Muscle layer of colon (tissue), 2 donors: ENCODE results near the gene ETNK1.

Source experiments
- H3K27ac ChIP-seq: one replicate; pipeline ENCODE4 v1.7.0; 2013; ENCODE audit warnings: low read depth, mild to moderate bottlenecking, low read length, moderate library complexity
- H3K27me3 ChIP-seq, 2 donors: one replicate each; pipeline ENCODE4 v1.7.0; 2013; ENCODE audit warnings: low read length in 2 of 2, mild to moderate bottlenecking in 2 of 2; ENCODE audit not compliant: insufficient read depth in 2 of 2, control insufficient read depth in 1 of 2
- H3K36me3 ChIP-seq: one replicate; pipeline ENCODE4 v1.7.0; 2013; ENCODE audit warnings: mild to moderate bottlenecking, low read length; ENCODE audit not compliant: insufficient read depth
- H3K4me1 ChIP-seq: one replicate; pipeline ENCODE4 v1.7.0; 2013; ENCODE audit warnings: mild to moderate bottlenecking, low read length; ENCODE audit not compliant: insufficient read depth
- H3K4me3 ChIP-seq, 2 donors: one replicate each; pipeline ENCODE4 v1.7.0; 2013; ENCODE audit warnings: low read length in 2 of 2, low read depth in 1 of 2, mild to moderate bottlenecking in 1 of 2, moderate library complexity in 1 of 2
- H3K9ac ChIP-seq: one replicate; pipeline ENCODE4 v1.7.0; 2013; ENCODE audit warnings: low read length
- H3K9me3 ChIP-seq: one replicate; pipeline ENCODE4 v1.7.0; 2013; ENCODE audit warnings: mild to moderate bottlenecking, low read length
- donor health status: abdominal sarcoma.
- donor health status: Adenocarcinoma of cecum.

The ETNK1 gene

GRCh38 chr12:22722779-22723178, 97.8 kb downstream of the ETNK1 start:
- no peak overlapping the region for H3K9ac ChIP-seq
- no peaks in the 10 kb centered on the region for H3K36me3 ChIP-seq
- no peak overlapping the region for H3K27ac ChIP-seq
- no peaks in the 10 kb centered on the region for H3K9me3 ChIP-seq
- no peaks in the 10 kb centered on the region for H3K4me1 ChIP-seq
- H3K27me3 ChIP-seq, result no peaks in the 10 kb centered on the region
- H3K4me3 ChIP-seq, result no peak overlapping the region

DNA sequence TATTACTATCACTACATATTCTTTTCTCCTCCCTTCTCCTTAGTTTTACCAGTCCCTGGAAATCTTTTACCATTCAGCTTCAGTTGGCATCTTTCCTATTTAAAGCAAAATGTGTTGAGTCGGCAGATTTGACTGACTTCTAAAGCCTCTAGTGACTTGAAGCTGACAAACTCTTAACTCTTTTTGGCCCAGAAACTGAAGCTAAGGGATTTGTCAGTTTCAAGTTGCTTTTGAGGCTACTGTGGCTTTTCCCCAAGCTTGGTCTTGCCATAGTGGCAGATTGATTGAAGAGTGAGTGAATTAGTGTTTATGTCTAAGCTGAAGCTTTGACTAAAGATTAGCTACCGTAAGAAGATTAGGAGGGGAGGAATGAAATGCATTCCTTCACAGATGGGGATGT, 104.0 kb downstream of the ETNK1 start:
- H3K4me3 ChIP-seq, result no peak overlapping the region
- H3K36me3 ChIP-seq, result no peaks in the 10 kb centered on the region
- no peak overlapping the region for H3K9ac ChIP-seq
- H3K27me3 ChIP-seq, result no peaks in the 10 kb centered on the region
- H3K27ac ChIP-seq, result no peak overlapping the region
- no peaks in the 10 kb centered on the region for H3K9me3 ChIP-seq
- no peaks in the 10 kb centered on the region for H3K4me1 ChIP-seq

DNA sequence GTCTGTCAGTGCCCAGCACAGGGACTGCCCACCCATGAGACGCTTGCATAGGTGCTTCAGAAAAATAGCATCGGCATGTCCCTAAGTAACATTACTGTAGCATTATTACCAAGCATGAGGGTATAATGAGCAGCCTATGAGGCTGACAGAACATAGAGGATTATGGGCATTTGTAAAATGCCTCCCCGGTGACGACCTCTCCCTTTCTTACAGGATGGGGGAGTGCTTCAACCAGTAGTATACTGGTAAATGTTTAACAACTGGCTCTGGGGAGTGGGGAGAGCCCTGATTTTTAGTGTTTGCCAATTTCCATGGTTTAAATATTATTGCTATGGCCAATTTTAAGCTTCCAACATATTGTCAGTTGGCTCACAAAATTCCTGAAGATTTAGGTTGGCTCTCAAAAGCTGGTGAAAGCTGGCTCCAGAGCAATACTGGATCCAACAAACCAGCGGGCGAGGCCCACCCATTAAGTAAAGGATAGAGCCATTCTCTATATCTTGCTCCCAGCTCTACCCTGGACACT, 104.5 kb downstream of the ETNK1 start:
- no peak overlapping the region for H3K9ac ChIP-seq
- no peaks in the 10 kb centered on the region for H3K9me3 ChIP-seq
- no peaks in the 10 kb centered on the region for H3K36me3 ChIP-seq
- H3K4me1 ChIP-seq, result no peaks in the 10 kb centered on the region
- no peaks in the 10 kb centered on the region for H3K27me3 ChIP-seq
- H3K4me3 ChIP-seq, result no peak overlapping the region
- H3K27ac ChIP-seq, result no peak overlapping the region

DNA sequence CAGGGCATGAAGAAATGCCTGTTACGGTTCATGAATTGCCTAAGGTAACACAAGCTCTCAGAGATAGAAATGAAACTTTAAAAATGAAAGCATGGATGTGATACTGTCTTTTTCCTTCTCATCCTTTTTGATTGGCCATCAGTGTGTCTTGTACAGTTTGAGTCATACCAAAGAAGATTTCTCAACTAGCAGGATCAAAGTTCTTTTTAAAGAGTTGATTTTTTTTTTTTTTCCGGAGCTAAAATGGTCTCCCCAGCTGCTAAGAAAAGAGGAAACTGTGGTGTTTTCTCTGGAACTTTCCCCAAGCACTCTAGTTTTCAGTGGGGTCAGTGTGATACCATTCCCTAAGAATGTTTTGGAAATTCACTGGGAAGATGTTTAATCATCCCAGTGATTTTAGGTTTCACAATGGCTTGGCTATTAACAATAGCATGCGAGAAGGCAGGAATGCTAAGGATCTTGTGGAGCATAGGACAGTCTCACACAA, 105.0 kb downstream of the ETNK1 start:
- no peaks in the 10 kb centered on the region for H3K9me3 ChIP-seq
- H3K27ac ChIP-seq, result no peak overlapping the region

GRCh38 chr12:22731236-22731635, 106.3 kb downstream of the ETNK1 start:
- Histone ChIP-seq H3K9ac (no peak overlapping the region), H3K9me3 (no peaks in the 10 kb centered on the region), H3K4me1 (no peaks in the 10 kb centered on the region), H3K27me3 (no peaks in the 10 kb centered on the region), H3K27ac (no peak overlapping the region), H3K36me3 (no peaks in the 10 kb centered on the region), H3K4me3 (no peak overlapping the region)

More for the DNA sequence above, 105.0 kb downstream of the ETNK1 start:
- Histone ChIP-seq H3K4me1 (no peaks in the 10 kb centered on the region), H3K4me3 (no peak overlapping the region), H3K27me3 (no peaks in the 10 kb centered on the region), H3K9ac (no peak overlapping the region), H3K36me3 (no peaks in the 10 kb centered on the region)

DNA sequence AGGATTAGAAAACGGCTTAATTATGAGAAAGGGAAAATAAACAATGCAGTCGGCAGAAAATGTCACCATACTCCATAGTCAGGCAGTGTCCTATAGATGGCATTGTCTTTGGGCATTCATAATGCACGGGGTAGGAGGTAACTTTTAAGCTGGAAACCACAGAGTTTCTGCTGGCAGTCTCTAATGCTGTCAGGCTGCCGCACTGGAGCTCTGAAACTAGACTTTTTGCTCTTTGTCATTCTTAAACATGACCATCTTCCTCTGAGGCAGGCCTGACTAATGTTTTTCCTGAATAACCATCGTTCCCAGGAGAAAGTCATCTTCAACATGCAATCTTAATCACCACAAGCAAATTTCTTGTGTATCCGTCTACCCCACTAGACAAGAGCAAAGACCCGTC, 108.8 kb downstream of the ETNK1 start:
- H3K4me1 ChIP-seq, result no peaks in the 10 kb centered on the region
- no peak overlapping the region for H3K9ac ChIP-seq
- H3K27me3 ChIP-seq, result no peaks in the 10 kb centered on the region
- no peaks in the 10 kb centered on the region for H3K36me3 ChIP-seq
- H3K27ac ChIP-seq, result no peak overlapping the region
- no peak overlapping the region for H3K4me3 ChIP-seq
- no peaks in the 10 kb centered on the region for H3K9me3 ChIP-seq

GRCh38 chr12:22738945-22739344, 114.0 kb downstream of the ETNK1 start:
- H3K9me3 ChIP-seq, result no peaks in the 10 kb centered on the region
- H3K27ac ChIP-seq, result no peak overlapping the region
- no peaks in the 10 kb centered on the region for H3K4me1 ChIP-seq
- no peaks in the 10 kb centered on the region for H3K27me3 ChIP-seq
- H3K4me3 ChIP-seq, result no peak overlapping the region
- H3K9ac ChIP-seq, result no peak overlapping the region
- no peaks in the 10 kb centered on the region for H3K36me3 ChIP-seq
